HG02798 (cell line): Measurements from ENCODE around the gene ANXA9.

ENCODE experiments used
- ATAC-seq: cut with Tn5 transposase; IDR thresholded peaks from one replicate; pipeline ENCODE4 v1.9.1; 2021; ENCODE audit warnings: mild to moderate bottlenecking; ENCODE audit not compliant: unreplicated experiment, poor library complexity

Gene ANXA9

GRCh38 chr1:150981805-150982712 lies at the start of gene ANXA9:
Gene ANXA9, plus strand, starts transcription at chr1:150982292. Its CDS starts 814 bp downstream, at chr1:150983106.
- no peak for ATAC-seq

- no peak for ATAC-seq
These were observed 37.2 kb upstream of the ANXA9 start for GRCh38 chr1:150944856-150945255.

GRCh38 chr1:150954708-150955107 lies 27.4 kb upstream of the ANXA9 start:
- no peak for ATAC-seq

GRCh38 chr1:150955280-150955679 lies 26.8 kb upstream of the ANXA9 start:
- ATAC-seq, result no peak

GRCh38 chr1:150957666-150958065 lies 24.4 kb upstream of the ANXA9 start:
- ATAC-seq, result no peak

- ATAC-seq, result no peak
These were observed 21.4 kb upstream of the ANXA9 start for GRCh38 chr1:150960646-150961045.

- ATAC-seq, result no peak
These were observed 20.3 kb upstream of the ANXA9 start for GRCh38 chr1:150961756-150962155.

- ATAC-seq, result no peak
These were observed 18.6 kb upstream of the ANXA9 start for GRCh38 chr1:150963321-150964163.

GRCh38 chr1:150964164-150964489 lies 18.0 kb upstream of the ANXA9 start:
- no peak for ATAC-seq

- no peak for ATAC-seq
These were observed 16.5 kb upstream of the ANXA9 start for GRCh38 chr1:150965605-150966004.

GRCh38 chr1:150966011-150966410 lies 16.1 kb upstream of the ANXA9 start:
- ATAC-seq, result no peak

GRCh38 chr1:150967936-150968335 lies 14.2 kb upstream of the ANXA9 start:
- ATAC-seq, result no peak

- no peak for ATAC-seq
These were observed 13.6 kb upstream of the ANXA9 start for GRCh38 chr1:150968491-150968890.

- ATAC-seq, result no peak
These were observed 12.5 kb upstream of the ANXA9 start for GRCh38 chr1:150969626-150970025.

GRCh38 chr1:150970808-150971582 lies 11.1 kb upstream of the ANXA9 start:
- no peak for ATAC-seq

GRCh38 chr1:150971583-150972416 lies 10.3 kb upstream of the ANXA9 start:
- ATAC-seq, result no peak

- no peak for ATAC-seq
These were observed 9.6 kb upstream of the ANXA9 start for GRCh38 chr1:150972417-150972940.

- ATAC-seq, result no peak
These were observed 8.7 kb upstream of the ANXA9 start for GRCh38 chr1:150973258-150973835.
